ENCODE measurements around the gene FZR1. TPM values are rescaled to one million over a fixed set of nuclear protein-coding genes. Genes with fewer than 3 reads are reported as not detected.
A peak's percentile ranks its signal among the peaks of the same experiment; 100 is the strongest.

Gene FZR1
- total and polyA plus RNA-seq, 2 experiments from 2014 or later: 16.1 to 39.2 TPM

GRCh38 chr19:3469638-3470499 is 36.2 kb upstream of the FZR1 start:
- Mint-ChIP-seq H3K27ac (no peak overlapping the region), H3K4me1 (peaks cover 4% of the 10 kb centered on the region; the same call in 2 of the 3 replicates), H3K4me3 (no peak overlapping the region), H3K36me3 (ENCODE audit: low read depth) (peaks cover 11% of the 10 kb centered on the region; the same call in 2 of the 3 replicates), H3K27me3 (ENCODE audit: insufficient read depth, low read depth, poor library complexity) (peaks cover 30% of the 10 kb centered on the region), H3K9me3 (peaks cover 29% of the 10 kb centered on the region)
- ATAC-seq (no peak), DNase-seq (ENCODE audit: low spot score) (no peak)
- Histone ChIP-seq H3K27me3 (ENCODE audit: insufficient read depth) (peaks cover 31% of the 10 kb centered on the region), H3K27ac (ENCODE audit: low read depth) (no peak overlapping the region), H3K9me2 (ENCODE audit: insufficient read depth) (no peaks in the 10 kb centered on the region), H3K4me1 (ENCODE audit: insufficient read depth) (peaks cover 10% of the 10 kb centered on the region; the same call in 1 of the 2 replicates), H3K4me3 (no peak overlapping the region), H4K20me1 (replicated peaks; ENCODE audit: insufficient read depth) (no peaks in the 10 kb centered on the region), H3K79me2 (replicated peaks; ENCODE audit: insufficient read depth) (no peaks in the 10 kb centered on the region), H2AFZ (no peak overlapping the region), H3K36me3 (ENCODE audit: insufficient read depth) (no peaks in the 10 kb centered on the region), H3K4me2 (no peak overlapping the region), H3F3A (replicated peaks; ENCODE audit: low read depth) (no peaks in the 10 kb centered on the region)
- TF ChIP-seq, protein P1, sequence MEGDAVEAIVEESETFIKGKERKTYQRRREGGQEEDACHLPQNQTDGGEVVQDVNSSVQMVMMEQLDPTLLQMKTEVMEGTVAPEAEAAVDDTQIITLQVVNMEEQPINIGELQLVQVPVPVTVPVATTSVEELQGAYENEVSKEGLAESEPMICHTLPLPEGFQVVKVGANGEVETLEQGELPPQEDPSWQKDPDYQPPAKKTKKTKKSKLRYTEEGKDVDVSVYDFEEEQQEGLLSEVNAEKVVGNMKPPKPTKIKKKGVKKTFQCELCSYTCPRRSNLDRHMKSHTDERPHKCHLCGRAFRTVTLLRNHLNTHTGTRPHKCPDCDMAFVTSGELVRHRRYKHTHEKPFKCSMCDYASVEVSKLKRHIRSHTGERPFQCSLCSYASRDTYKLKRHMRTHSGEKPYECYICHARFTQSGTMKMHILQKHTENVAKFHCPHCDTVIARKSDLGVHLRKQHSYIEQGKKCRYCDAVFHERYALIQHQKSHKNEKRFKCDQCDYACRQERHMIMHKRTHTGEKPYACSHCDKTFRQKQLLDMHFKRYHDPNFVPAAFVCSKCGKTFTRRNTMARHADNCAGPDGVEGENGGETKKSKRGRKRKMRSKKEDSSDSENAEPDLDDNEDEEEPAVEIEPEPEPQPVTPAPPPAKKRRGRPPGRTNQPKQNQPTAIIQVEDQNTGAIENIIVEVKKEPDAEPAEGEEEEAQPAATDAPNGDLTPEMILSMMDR (conservative IDR thresholded peaks at IDR 0.05; ENCODE audit: low read depth in 2 of 2): peak in 1 of 2 experiments; percentile 49; a peak in 2 of 4 replicates
- no peak for TF ChIP-seq STAT1 (IDR thresholded peaks at IDR 0.05; ENCODE audit: unreplicated experiment)

DNA sequence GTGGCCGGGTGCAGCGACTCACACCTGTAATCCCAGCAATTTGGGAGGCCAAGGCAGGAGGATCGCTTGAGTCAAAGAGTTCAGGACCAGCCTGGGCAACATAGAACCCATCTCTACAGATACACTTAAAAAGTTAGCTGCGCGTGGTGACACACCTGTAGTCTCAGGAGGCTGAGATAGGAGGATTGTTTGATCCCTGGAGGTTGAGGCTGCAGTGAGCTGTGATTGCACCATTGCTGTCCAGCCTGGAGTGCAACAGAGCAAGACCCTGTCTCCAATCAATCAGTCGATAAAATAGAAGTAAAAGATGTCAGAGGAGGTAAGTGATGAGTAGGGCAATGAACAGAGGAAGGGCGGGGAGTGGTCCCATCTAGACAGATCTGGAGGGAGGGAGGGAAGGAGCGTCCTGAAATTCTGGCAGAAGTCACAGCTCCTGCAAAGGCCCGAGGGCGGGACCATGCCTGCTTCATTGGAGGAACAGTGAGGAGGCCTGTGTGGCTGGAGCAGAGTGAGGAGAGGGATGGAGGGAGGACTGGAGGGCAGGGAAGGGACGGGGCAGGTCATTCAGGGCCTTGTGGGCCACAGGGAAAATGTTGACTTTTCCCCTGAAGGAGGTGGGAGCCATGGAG is 35.5 kb upstream of the FZR1 start:
- no peaks in the 10 kb centered on the region for H4K20me1 ChIP-seq (replicated peaks; ENCODE audit: insufficient read depth)
- ATAC-seq (no peak), DNase-seq (ENCODE audit: low spot score) (no peak)
- peaks cover under 1% of the 10 kb centered on the region; the same call in 2 of the 3 replicates for H3K4me1 Mint-ChIP-seq
- no peak overlapping the region for H3K27ac ChIP-seq (ENCODE audit: low read depth)
- no peak overlapping the region for H3K4me2 ChIP-seq
- peaks cover 11% of the 10 kb centered on the region; the same call in 2 of the 3 replicates for H3K36me3 Mint-ChIP-seq (ENCODE audit: low read depth)
- peaks cover 3% of the 10 kb centered on the region; the same call in 1 of the 2 replicates for H3K4me1 ChIP-seq (ENCODE audit: insufficient read depth)
- no peaks in the 10 kb centered on the region for H3F3A ChIP-seq (replicated peaks; ENCODE audit: low read depth)
- H3K4me3 ChIP-seq: no peak overlapping the region
- H3K27ac Mint-ChIP-seq: no peak overlapping the region
- peaks cover 23% of the 10 kb centered on the region for H3K27me3 ChIP-seq (ENCODE audit: insufficient read depth)
- peaks cover 24% of the 10 kb centered on the region for H3K27me3 Mint-ChIP-seq (ENCODE audit: insufficient read depth, low read depth, poor library complexity)
- no peaks in the 10 kb centered on the region for H3K79me2 ChIP-seq (replicated peaks; ENCODE audit: insufficient read depth)
- TF ChIP-seq EZH2phosphoT487 (IDR thresholded peaks at IDR 0.05; ENCODE audit: unreplicated experiment) (no peak), CREB1 (CRISPR knock-in tag; IDR thresholded peaks at IDR 0.05; ENCODE audit: low read depth) (no peak), REST (IDR thresholded peaks at IDR 0.05; ENCODE audit: unreplicated experiment) (no peak), ZNF114 (CRISPR knock-in tag; IDR thresholded peaks at IDR 0.05) (no peak), STAT1 (IDR thresholded peaks at IDR 0.05; ENCODE audit: unreplicated experiment) (no peak)
- TF ChIP-seq, protein P2, sequence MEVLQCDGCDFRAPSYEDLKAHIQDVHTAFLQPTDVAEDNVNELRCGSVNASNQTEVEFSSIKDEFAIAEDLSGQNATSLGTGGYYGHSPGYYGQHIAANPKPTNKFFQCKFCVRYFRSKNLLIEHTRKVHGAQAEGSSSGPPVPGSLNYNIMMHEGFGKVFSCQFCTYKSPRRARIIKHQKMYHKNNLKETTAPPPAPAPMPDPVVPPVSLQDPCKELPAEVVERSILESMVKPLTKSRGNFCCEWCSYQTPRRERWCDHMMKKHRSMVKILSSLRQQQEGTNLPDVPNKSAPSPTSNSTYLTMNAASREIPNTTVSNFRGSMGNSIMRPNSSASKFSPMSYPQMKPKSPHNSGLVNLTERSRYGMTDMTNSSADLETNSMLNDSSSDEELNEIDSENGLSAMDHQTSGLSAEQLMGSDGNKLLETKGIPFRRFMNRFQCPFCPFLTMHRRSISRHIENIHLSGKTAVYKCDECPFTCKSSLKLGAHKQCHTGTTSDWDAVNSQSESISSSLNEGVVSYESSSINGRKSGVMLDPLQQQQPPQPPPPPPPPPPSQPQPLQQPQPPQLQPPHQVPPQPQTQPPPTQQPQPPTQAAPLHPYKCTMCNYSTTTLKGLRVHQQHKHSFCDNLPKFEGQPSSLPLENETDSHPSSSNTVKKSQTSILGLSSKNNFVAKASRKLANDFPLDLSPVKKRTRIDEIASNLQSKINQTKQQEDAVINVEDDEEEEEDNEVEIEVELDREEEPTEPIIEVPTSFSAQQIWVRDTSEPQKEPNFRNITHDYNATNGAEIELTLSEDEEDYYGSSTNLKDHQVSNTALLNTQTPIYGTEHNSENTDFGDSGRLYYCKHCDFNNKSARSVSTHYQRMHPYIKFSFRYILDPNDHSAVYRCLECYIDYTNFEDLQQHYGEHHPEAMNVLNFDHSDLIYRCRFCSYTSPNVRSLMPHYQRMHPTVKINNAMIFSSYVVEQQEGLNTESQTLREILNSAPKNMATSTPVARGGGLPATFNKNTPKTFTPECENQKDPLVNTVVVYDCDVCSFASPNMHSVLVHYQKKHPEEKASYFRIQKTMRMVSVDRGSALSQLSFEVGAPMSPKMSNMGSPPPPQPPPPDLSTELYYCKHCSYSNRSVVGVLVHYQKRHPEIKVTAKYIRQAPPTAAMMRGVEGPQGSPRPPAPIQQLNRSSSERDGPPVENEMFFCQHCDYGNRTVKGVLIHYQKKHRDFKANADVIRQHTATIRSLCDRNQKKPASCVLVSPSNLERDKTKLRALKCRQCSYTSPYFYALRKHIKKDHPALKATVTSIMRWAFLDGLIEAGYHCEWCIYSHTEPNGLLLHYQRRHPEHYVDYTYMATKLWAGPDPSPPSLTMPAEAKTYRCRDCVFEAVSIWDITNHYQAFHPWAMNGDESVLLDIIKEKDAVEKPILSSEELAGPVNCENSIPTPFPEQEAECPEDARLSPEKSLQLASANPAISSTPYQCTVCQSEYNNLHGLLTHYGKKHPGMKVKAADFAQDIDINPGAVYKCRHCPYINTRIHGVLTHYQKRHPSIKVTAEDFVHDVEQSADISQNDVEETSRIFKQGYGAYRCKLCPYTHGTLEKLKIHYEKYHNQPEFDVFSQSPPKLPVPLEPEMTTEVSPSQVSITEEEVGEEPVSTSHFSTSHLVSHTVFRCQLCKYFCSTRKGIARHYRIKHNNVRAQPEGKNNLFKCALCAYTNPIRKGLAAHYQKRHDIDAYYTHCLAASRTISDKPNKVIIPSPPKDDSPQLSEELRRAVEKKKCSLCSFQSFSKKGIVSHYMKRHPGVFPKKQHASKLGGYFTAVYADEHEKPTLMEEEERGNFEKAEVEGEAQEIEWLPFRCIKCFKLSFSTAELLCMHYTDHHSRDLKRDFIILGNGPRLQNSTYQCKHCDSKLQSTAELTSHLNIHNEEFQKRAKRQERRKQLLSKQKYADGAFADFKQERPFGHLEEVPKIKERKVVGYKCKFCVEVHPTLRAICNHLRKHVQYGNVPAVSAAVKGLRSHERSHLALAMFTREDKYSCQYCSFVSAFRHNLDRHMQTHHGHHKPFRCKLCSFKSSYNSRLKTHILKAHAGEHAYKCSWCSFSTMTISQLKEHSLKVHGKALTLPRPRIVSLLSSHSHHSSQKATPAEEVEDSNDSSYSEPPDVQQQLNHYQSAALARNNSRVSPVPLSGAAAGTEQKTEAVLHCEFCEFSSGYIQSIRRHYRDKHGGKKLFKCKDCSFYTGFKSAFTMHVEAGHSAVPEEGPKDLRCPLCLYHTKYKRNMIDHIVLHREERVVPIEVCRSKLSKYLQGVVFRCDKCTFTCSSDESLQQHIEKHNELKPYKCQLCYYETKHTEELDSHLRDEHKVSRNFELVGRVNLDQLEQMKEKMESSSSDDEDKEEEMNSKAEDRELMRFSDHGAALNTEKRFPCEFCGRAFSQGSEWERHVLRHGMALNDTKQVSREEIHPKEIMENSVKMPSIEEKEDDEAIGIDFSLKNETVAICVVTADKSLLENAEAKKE (CRISPR knock-in tag; IDR thresholded peaks at IDR 0.05): no peak
- H2AFZ ChIP-seq: no peak overlapping the region
- no peak overlapping the region for H3K4me3 Mint-ChIP-seq
- peaks cover 29% of the 10 kb centered on the region for H3K9me3 Mint-ChIP-seq
- H3K36me3 ChIP-seq (ENCODE audit: insufficient read depth): no peaks in the 10 kb centered on the region
- H3K9me2 ChIP-seq (ENCODE audit: insufficient read depth): no peaks in the 10 kb centered on the region
